GM10266 (cell line): ENCODE measurements around the gene ABCD3.
A peak's percentile ranks its signal among the peaks of the same experiment; 100 is the strongest.

Source experiments
- DNase-seq: peaks from one replicate; pipeline ENCODE4 v3.0.0; 2012; ENCODE audit errors: extremely low spot score
- CTCF ChIP-seq: IDR thresholded peaks from 2 replicates; pipeline ENCODE4 v1.5.1; 2012; ENCODE audit warnings: mild to moderate bottlenecking, low read depth; ENCODE audit not compliant: control insufficient read depth, insufficient read depth; ENCODE audit errors: missing control alignments

The ABCD3 gene

DNA sequence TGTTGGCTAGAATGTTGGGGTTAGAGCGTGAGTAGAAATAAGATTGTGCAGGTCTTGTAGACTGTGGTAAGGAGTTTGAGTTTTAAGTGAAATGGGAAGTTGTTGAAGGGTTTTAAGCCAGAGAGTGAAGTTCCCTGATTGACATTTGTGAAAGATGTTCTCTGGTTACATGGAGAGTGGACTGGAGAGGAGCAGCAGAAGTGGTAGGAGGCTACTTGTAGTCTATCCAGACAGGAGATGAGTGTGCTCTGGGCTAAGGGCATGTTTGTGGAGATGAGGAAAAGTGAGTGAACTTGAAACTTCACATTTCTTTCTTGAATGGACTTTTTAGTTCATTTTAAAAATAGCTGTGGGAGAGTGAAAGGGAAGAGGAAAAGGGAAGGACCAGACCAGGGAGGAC, 86.4 kb downstream of the ABCD3 start:
- no peak for DNase-seq
- TF ChIP-seq CTCF, result no peak

DNA sequence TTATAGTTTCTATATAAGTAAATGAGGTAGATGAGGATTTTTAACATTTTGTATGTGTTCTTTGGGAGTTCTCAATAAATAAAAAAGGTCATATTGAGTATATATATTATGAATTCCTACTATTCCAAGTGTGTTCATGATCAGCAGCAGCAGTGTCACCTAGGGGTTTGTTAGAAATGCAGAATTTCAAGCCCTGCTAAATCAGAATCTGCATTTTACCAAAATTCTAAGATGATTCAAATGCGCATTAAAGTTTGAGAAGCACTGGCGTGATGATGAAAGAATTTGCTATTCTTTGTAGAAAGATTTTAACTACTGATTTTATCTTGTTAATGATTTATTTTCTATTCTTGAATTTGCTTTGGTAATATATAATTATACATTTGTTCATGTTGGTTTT, 94.6 kb downstream of the ABCD3 start:
- no peak for DNase-seq
- TF ChIP-seq CTCF, result no peak

DNA sequence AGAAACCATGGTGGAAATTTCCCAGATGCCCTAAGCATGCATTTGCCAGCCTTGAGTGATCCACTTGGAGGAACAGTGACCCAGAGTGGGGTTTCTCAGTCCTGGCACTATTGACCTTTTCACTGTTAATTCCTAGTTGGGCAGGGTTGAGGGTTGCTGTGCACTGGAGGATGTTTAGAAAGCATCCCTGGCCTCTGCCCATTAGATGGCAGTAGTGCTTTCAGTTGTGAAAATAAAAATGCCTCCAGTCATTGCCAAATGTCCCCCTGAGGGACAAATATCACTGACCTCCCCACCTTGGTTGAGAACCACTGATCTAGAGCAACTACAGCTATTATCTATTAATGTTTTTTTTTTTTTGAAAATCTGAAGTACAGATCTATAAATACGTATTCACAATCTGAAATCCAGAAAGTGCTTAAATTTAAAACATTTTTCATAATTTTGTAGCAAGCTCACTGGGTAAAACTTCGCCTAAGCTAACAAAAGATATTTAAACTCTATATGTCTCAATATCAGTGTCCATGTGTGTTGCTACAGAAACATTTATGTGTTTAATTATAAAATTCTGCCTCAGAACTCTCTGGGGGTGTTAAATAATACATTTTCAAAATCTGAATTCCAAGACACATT, 96.0 kb downstream of the ABCD3 start:
- DNase-seq, result no peak
- peak; percentile 54 for TF ChIP-seq CTCF

- no peak for TF ChIP-seq CTCF
- DNase-seq, result no peak
Observed at GRCh38 chr1:94515296-94515947, 97.2 kb downstream of the ABCD3 start.

- no peak for TF ChIP-seq CTCF
- no peak for DNase-seq
Observed at GRCh38 chr1:94519351-94519750, 101.2 kb downstream of the ABCD3 start.

DNA sequence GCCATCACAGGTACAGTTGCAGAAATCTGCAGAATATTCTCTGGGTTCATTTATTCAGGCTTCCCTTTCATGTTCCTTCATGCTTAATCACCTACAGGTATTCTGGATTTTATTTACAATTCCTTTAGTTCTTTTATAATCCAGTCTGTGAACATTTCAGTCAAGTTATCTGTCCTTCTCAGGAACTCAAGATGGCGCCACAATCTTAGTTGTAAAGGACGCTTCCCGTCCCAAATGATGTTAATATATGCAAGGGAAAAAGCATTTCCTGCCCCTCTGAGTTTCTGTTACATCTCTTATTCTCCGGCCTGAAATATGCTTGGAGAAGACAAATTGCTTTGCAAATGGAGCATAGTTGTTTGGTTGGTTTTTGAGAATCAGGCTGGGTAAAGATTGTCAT, 104.1 kb downstream of the ABCD3 start:
- no peak for DNase-seq
- peak; percentile 38 for TF ChIP-seq CTCF

DNA sequence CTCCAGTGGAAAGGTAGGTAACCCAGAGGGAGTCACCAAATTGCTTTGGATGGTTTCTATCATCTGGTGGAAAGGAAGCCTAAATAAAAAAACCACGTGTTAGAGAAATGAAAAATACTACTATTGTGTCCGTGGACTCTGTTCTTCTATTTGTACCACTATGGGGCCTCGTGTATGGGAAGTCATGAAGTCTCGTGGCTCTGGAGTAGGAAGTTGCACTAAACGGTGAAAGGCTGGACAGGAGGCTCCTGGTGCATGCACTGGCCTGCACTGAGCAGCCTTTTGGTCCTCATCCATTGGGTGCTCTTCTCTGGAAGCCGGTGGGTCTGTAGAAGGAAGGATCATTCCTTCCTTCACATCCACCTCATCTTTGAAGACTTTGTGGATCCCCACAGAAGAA, 106.3 kb downstream of the ABCD3 start:
- no peak for TF ChIP-seq CTCF
- DNase-seq, result no peak
